ENCODE measurements around the gene CHD9NB.
A peak's percentile ranks its signal among the peaks of the same experiment; 100 is the strongest.
"Not testable (repeated sequence)": the region's sequence is repeated elsewhere in the genome, so short reads cannot be mapped to it uniquely, and the experiment has no call there.

CHD9NB gene

GRCh38 chr16:53084141-53084541, 31.4 kb upstream of the CHD9NB start:
- DNase-seq (ENCODE audit: low read depth in 2 of 2) = no peak

DNA sequence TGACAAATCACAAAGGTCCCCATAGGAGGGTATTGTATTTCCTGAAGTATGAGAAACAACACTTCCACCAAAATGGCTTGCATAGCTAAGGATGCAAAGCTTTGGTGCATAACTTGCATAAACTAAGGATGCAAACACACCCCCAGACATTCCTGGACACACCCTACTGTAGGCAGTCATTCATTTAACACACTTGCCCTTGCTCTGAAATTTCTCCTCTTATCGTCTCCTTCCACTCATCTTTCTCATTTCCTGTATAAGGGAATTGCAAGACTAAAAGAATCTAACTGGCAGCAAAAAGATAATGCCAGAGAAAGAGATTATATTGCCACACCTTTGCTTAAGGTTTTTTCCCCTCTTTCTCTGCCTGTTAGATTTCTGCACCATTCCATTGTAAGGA, 30.4 kb upstream of the CHD9NB start:
- DNase-seq (ENCODE audit: low read depth in 2 of 2) = no peak

GRCh38 chr16:53082509-53082908, 29.8 kb upstream of the CHD9NB start:
- DNase-seq (ENCODE audit: low read depth in 2 of 2) = no peak

DNA sequence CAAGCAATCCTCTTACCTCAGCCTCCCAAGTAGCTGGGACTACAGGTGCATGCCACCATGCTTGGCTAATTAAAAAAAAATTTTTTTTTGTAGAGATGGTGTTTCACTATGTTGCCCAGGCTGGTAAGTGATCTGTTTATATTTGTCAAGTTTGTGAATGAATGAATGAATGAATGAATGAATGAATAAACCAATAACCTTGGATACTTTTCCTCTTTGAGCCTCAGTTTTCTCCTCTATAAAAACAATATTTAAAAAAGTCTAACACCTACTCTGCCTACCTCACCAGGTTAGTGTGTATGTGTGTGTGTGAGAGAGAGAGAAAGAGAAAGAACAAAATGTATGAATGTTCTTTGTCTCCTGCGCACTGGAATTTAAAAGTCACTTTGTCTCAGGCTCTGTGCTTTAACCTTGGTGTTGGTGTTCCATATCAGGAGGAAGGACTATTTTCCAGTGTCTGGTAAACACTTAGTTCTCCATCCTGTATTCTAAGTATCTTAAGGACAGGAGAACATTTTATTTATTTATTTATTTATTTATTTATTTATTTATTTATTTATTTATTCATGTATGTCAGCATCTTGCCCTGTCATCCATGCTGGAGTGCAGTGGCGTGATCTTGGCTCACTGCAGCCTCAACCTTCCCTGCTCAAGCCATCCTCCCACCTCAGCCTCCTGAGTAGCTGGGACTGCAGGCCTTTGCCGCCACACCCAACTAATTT, 29.1 kb upstream of the CHD9NB start:
- no peak for DNase-seq (ENCODE audit: low read depth in 2 of 2)

- no peak for DNase-seq (ENCODE audit: low read depth in 2 of 2)
Observed at GRCh38 chr16:53081032-53081424, 28.3 kb upstream of the CHD9NB start.

DNA sequence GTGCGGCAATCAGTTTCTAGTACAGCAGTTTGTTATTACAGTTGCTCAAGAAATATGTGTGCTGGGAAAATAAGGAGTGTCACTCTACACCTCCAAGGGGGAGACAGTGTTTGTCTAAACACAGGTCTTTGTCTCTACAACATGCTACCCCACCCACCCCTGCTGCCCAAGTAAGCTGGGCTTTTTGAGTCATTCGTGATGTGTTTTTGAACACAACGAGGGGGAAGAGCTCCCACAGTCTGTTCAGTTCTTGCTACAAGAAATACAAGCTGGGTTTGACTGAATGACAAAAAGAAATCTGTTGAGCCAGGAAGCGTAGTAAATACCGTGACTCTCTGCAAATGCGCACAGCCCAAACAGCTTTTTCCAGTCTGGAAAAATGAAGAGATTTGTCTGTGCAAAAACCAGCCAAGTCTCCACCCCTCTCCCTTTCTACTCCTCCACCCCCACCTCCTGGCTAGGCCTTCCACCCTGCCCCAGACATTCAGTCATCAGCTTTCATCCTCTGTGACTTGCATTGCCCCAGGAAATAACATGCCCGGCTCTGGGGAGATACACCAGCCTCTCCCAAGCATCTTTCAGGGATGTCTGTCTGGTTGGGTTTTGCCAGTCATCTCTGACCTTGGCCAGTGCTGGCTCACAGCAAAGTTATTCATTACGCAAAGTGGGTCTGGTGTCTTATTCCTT, 27.8 kb upstream of the CHD9NB start:
- no peak for DNase-seq (ENCODE audit: low read depth in 2 of 2)

GRCh38 chr16:53078765-53079485, 26.2 kb upstream of the CHD9NB start:
- no peak for DNase-seq (ENCODE audit: low read depth in 2 of 2)

GRCh38 chr16:53078247-53078646, 25.6 kb upstream of the CHD9NB start:
- DNase-seq (ENCODE audit: low read depth in 2 of 2) = no peak

DNA sequence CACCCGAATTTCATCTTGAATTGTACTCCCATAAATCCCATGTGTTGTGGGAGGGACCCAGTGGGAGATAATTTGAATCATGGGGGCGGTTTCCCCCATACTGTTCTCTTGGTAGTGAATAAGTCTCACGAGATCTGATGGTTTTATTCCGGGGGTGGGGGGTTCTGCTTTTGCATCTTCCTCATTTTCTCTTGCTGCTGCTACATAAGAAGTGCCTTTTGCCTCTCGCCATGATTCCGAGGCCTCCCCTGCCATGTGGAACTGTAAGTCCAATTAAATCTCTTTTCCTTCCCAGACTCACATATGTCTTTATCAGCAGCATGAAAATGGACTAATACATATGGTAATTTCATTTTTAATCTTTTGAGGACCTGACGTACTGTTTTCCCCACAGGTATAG, 22.8 kb upstream of the CHD9NB start:
- DNase-seq (ENCODE audit: low read depth in 2 of 2) = not testable (repeated sequence)

- DNase-seq (ENCODE audit: low read depth in 2 of 2) = not testable (repeated sequence)
Observed at GRCh38 chr16:53074296-53074695, 21.6 kb upstream of the CHD9NB start.

- DNase-seq (ENCODE audit: low read depth in 2 of 2) = no peak
Observed at GRCh38 chr16:53073022-53073421, 20.3 kb upstream of the CHD9NB start.

- DNase-seq (ENCODE audit: low read depth in 2 of 2) = no peak
Observed at GRCh38 chr16:53071748-53072301, 19.1 kb upstream of the CHD9NB start.

DNA sequence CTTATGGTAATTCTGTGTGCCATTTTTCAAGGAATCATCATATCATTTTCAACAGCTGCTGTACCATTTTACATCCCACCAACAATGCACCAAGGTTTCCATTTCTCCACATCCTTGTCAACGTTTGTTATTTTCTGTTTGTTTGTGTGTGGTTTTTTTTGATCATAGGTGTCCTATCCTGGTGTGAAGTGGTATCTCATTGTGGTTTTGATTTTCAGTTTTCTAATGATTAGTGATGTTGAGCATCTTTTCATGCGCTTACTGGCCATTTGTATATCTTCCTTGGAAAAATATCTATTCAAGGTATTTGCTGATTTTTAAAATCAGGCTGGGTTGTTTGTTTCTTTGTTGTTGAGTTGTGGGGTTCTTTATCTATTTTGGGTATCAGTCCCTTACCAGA, 17.1 kb upstream of the CHD9NB start:
- DNase-seq (ENCODE audit: low read depth in 2 of 2) = no peak

DNA sequence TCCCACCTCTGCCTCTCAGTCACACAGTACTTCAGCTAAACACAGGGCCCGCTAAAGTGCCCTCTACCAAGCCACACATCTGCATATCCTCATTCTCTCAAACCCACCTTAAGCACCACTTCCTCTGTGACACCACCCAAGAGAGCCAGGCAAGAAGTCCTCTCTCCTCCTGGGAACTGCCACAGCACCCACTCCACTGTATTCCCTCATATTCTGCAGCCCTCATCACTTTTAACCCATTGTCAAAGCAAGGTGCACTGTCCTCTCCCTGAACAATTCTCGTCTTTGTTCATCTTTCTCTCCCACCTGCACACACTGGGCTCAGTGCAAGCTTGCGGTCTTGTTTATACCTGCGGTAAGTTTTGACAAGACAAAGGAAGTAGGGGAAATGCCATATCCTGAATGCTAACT, 15.7 kb upstream of the CHD9NB start:
- DNase-seq (ENCODE audit: low read depth in 2 of 2) = no peak

GRCh38 chr16:53067675-53068074, 15.0 kb upstream of the CHD9NB start:
- DNase-seq (ENCODE audit: low read depth in 2 of 2) = no peak

GRCh38 chr16:53065461-53066061, 12.9 kb upstream of the CHD9NB start:
- no peak for DNase-seq (ENCODE audit: low read depth in 2 of 2)

- DNase-seq (ENCODE audit: low read depth in 2 of 2) = no peak
Observed at GRCh38 chr16:53064081-53064578, 11.4 kb upstream of the CHD9NB start.

DNA sequence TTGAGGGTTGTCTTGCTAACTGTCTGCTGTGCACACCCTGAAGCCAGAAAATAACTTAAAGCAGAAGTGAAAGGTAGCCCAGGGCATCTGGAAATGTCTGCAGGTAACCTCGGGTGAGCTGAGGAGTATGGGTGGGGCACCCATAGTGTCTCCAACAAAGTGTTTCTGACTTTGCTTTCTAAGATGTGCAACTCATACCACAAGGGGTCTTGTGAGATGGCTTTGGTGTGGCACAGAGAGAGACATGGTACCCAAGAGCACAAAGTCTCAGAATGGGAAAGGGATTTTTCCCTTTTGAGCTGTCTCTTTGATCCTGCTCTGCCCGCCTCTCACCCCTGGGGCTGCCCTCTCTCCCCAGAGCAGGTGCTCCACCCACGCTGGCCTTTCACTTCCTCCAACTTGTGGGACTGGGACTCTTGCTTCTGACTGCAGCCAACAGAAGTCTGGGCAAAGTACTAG, 9.0 kb upstream of the CHD9NB start:
- peak in 1 of 2 donors; percentile 11 for DNase-seq (ENCODE audit: low read depth in 2 of 2)

DNA sequence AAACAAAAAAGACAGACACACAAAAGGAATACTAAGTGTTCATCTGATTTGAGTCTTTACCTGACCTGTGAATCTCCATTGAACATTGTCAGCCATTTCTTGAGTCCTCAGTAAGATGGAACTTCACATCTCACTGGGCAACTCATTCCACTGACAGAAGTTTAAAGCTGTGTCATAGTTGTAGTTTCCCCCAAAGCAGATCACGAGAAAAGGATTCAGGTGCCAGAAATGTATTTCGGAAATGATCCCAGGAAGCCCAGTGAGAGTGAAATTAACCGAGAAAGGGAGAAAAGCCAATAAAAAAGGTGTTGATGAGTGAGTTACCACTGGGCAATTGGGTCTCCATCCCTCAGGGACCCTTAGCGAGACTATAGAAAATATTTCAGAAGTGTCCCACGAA, 8.6 kb upstream of the CHD9NB start:
- DNase-seq (ENCODE audit: low read depth in 2 of 2) = no peak

DNA sequence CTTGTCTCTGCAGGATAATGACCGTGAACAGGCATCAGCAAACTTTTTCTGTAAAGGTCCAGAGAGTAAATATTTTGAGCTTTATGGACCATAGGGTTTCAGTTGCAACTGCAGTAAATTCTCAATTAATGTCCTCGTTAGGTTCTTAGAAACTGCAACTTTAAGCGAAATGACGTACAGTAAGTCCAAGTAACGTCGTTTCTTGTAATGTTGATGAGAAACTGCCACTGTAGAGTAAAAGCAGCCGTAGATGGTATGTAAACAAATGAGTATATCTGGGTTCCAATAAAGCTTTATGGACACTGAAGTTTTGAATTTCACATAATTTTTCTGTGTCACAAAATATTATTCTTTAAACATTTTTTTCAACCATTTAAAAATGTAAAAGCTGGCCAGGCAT, 7.0 kb upstream of the CHD9NB start:
- no peak for DNase-seq (ENCODE audit: low read depth in 2 of 2)

- DNase-seq (ENCODE audit: low read depth in 2 of 2) = no peak
Observed at GRCh38 chr16:53058882-53059281, 6.2 kb upstream of the CHD9NB start.

DNA sequence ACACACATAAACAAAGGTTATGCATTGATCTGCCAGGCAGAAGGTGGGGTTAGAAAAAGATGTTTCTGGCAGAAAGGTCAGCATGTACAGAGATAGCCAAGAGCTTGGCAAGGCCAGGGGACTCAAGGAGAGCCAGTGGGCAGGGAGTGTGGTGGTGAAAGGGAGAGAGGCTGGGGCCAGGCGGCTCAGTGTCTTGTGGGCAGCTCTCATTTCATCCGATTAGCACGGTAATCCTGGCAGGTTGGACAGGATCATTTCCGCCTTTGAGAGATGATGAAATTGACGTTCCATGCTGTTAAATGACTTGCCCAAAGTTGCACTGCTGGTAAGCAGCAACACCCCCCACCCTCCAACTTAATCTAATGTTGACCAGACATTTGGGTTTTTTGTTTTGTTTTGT, 5.7 kb upstream of the CHD9NB start:
- no peak for DNase-seq (ENCODE audit: low read depth in 2 of 2)

Measured in stimulated activated CD4-positive, alpha-beta T cell treated with anti-CD3 and anti-CD28 coated beads, Interleukin-4, amount 100 ng/mL, for 48 hours (primary cell).